ENCODE data around the gene MSI2. TPM values are rescaled to one million over a fixed set of nuclear protein-coding genes. Genes with fewer than 3 reads are reported as not detected.

Gene MSI2
- total and polyA plus RNA-seq, 2 experiments from 2014 or later: 4.3 to 17.9 TPM

GRCh38 chr17:57724729-57725125 is 468.4 kb downstream of the MSI2 start:
- Histone ChIP-seq H2AFZ (no peak overlapping the region), H3K36me3 (ENCODE audit: low read depth) (no peaks in the 10 kb centered on the region), H3K9me2 (ENCODE audit: insufficient read depth) (no peaks in the 10 kb centered on the region), H3F3A (ENCODE audit: insufficient read depth) (no peaks in the 10 kb centered on the region), H3K4me1 (ENCODE audit: insufficient read depth) (no peaks in the 10 kb centered on the region), H3K9ac (no peak overlapping the region), H3K79me2 (ENCODE audit: insufficient read depth) (no peaks in the 10 kb centered on the region), H3K4me3 (no peak overlapping the region), H3K4me2 (ENCODE audit: unreplicated experiment) (no peak overlapping the region), H3K27me3 (replicated peaks; ENCODE audit: insufficient read depth) (peaks cover 3% of the 10 kb centered on the region), H3K27ac (no peak overlapping the region), H4K20me1 (ENCODE audit: insufficient read depth) (no peaks in the 10 kb centered on the region), H3K9me3 (ENCODE audit: low read depth) (no peaks in the 10 kb centered on the region)
- in situ Hi-C loops (cut with MboI): no loop called here
- TF ChIP-seq EZH2phosphoT487 (IDR thresholded peaks at IDR 0.05; ENCODE audit: insufficient read depth, low read depth) (no peak), EZH2 (IDR thresholded peaks at IDR 0.05; ENCODE audit: insufficient read depth, poor library complexity, severe bottlenecking) (no peak)
- no peak for DNase-seq
- WGBS, 2 experiments (ENCODE audit: low coverage in 1 of 2, low lambda C conversion rate in 2 of 2, missing lambda C conversion rate in 2 of 2): 60 to 62% methylated on average over 5 of the region's 5 CpGs

- peaks cover 3% of the 10 kb centered on the region for H3K27me3 ChIP-seq (replicated peaks; ENCODE audit: insufficient read depth)
- H3K9me2 ChIP-seq (ENCODE audit: insufficient read depth): no peaks in the 10 kb centered on the region
- 55 to 64% methylated on average over 9 of the region's 9 CpGs for WGBS, 2 experiments (ENCODE audit: low coverage in 1 of 2, low lambda C conversion rate in 2 of 2, missing lambda C conversion rate in 2 of 2)
- no peaks in the 10 kb centered on the region for H3K4me1 ChIP-seq (ENCODE audit: insufficient read depth)
- H3K79me2 ChIP-seq (ENCODE audit: insufficient read depth): no peaks in the 10 kb centered on the region
- no peak overlapping the region for H3K9ac ChIP-seq
- H3K4me3 ChIP-seq: no peak overlapping the region
- TF ChIP-seq EZH2phosphoT487 (IDR thresholded peaks at IDR 0.05; ENCODE audit: insufficient read depth, low read depth) (no peak), EZH2 (IDR thresholded peaks at IDR 0.05; ENCODE audit: insufficient read depth, poor library complexity, severe bottlenecking) (no peak)
- no peaks in the 10 kb centered on the region for H3K36me3 ChIP-seq (ENCODE audit: low read depth)
- no peak overlapping the region for H2AFZ ChIP-seq
- no peaks in the 10 kb centered on the region for H3K9me3 ChIP-seq (ENCODE audit: low read depth)
- DNase-seq: no peak
- in situ Hi-C loops (cut with MboI): no loop called here
- H3F3A ChIP-seq (ENCODE audit: insufficient read depth): no peaks in the 10 kb centered on the region
- H3K4me2 ChIP-seq (ENCODE audit: unreplicated experiment): no peak overlapping the region
- H3K27ac ChIP-seq: no peak overlapping the region
- no peaks in the 10 kb centered on the region for H4K20me1 ChIP-seq (ENCODE audit: insufficient read depth)
Observed at GRCh38 chr17:57726213-57726790, 470.0 kb downstream of the MSI2 start.

- Histone ChIP-seq H3K9ac (no peak overlapping the region), H3K27ac (no peak overlapping the region)
Observed at GRCh38 chr17:57726838-57727237, 470.5 kb downstream of the MSI2 start.

GRCh38 chr17:57727630-57728175 is 471.4 kb downstream of the MSI2 start:
- WGBS, 2 experiments (ENCODE audit: low coverage in 1 of 2, low lambda C conversion rate in 2 of 2, missing lambda C conversion rate in 2 of 2): 49 to 58% methylated on average over 8 of the region's 8 CpGs

More at GRCh38 chr17:57726838-57727237, 470.5 kb downstream of the MSI2 start:
- no peak for DNase-seq
- Histone ChIP-seq H3K4me3 (no peak overlapping the region), H3K9me2 (ENCODE audit: insufficient read depth) (no peaks in the 10 kb centered on the region), H3K4me2 (ENCODE audit: unreplicated experiment) (no peak overlapping the region), H3K79me2 (ENCODE audit: insufficient read depth) (no peaks in the 10 kb centered on the region), H3F3A (ENCODE audit: insufficient read depth) (no peaks in the 10 kb centered on the region), H3K9me3 (ENCODE audit: low read depth) (no peaks in the 10 kb centered on the region), H4K20me1 (ENCODE audit: insufficient read depth) (no peaks in the 10 kb centered on the region), H2AFZ (no peak overlapping the region), H3K4me1 (ENCODE audit: insufficient read depth) (no peaks in the 10 kb centered on the region), H3K36me3 (ENCODE audit: low read depth) (no peaks in the 10 kb centered on the region), H3K27me3 (replicated peaks; ENCODE audit: insufficient read depth) (peaks cover 3% of the 10 kb centered on the region)
- 45 to 53% methylated on average over 5 of the region's 5 CpGs for WGBS, 2 experiments (ENCODE audit: low coverage in 1 of 2, low lambda C conversion rate in 2 of 2, missing lambda C conversion rate in 2 of 2)
- in situ Hi-C loops (cut with MboI): no loop called here
- TF ChIP-seq EZH2 (IDR thresholded peaks at IDR 0.05; ENCODE audit: insufficient read depth, poor library complexity, severe bottlenecking) (no peak), EZH2phosphoT487 (IDR thresholded peaks at IDR 0.05; ENCODE audit: insufficient read depth, low read depth) (no peak)

More at GRCh38 chr17:57727630-57728175, 471.4 kb downstream of the MSI2 start:
- H3K4me3 ChIP-seq: no peak overlapping the region
- no peaks in the 10 kb centered on the region for H3F3A ChIP-seq (ENCODE audit: insufficient read depth)
- no peak overlapping the region for H2AFZ ChIP-seq
- no peaks in the 10 kb centered on the region for H3K79me2 ChIP-seq (ENCODE audit: insufficient read depth)
- H3K9me3 ChIP-seq (ENCODE audit: low read depth): no peaks in the 10 kb centered on the region
- no peak overlapping the region for H3K27ac ChIP-seq
- no peak overlapping the region for H3K9ac ChIP-seq
- no peaks in the 10 kb centered on the region for H4K20me1 ChIP-seq (ENCODE audit: insufficient read depth)
- no peaks in the 10 kb centered on the region for H3K9me2 ChIP-seq (ENCODE audit: insufficient read depth)
- DNase-seq: no peak
- in situ Hi-C loops (cut with MboI): no loop called here
- no peaks in the 10 kb centered on the region for H3K4me1 ChIP-seq (ENCODE audit: insufficient read depth)
- no peak overlapping the region for H3K4me2 ChIP-seq (ENCODE audit: unreplicated experiment)
- TF ChIP-seq EZH2 (IDR thresholded peaks at IDR 0.05; ENCODE audit: insufficient read depth, poor library complexity, severe bottlenecking) (no peak), EZH2phosphoT487 (IDR thresholded peaks at IDR 0.05; ENCODE audit: insufficient read depth, low read depth) (no peak)
- no peaks in the 10 kb centered on the region for H3K36me3 ChIP-seq (ENCODE audit: low read depth)
- H3K27me3 ChIP-seq (replicated peaks; ENCODE audit: insufficient read depth): peaks cover 4% of the 10 kb centered on the region

All from GM23248 (cell line).